Measurements from ENCODE around the gene ATG4B. TPM values are rescaled to one million over a fixed set of nuclear protein-coding genes. Genes with fewer than 3 reads are reported as not detected.

ATG4B gene
- total RNA-seq, 3 donors from 2014 or later, result 47.7 to 71.1 (median 64.2) TPM

DNA sequence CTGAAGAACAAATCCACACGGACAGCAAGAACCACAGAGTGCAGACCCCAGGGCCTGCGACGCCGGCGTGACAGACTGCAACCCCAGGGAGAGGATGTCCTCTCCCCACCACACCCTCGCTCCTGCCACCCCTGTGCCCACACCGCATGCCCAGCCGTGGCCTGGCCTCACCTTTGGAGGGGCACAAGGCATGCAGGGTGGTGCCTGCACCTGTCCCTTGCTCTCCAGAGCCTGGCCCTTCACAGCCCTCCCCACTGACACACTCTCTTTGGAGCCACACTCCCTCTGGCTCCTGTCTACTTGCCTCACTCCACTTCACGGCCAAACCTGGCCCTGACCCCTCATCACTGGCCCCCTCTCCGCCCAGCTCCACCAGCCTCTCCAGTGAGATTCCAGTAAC, 9.8 kb upstream of the ATG4B start:
- intact Hi-C loops (cut with DNase I; ENCODE audit: low total_unique reads), result no loop called here
- H3K27me3 ChIP-seq, result no peaks in the 10 kb centered on the region
- H3K4me3 ChIP-seq, result no peak overlapping the region
- peaks cover under 1% of the 10 kb centered on the region for H3K36me3 ChIP-seq
- no peak for DNase-seq (ENCODE audit: low spot score in 2 of 2)
- no peak overlapping the region for H3K27ac ChIP-seq
- TF ChIP-seq POLR2A (IDR thresholded peaks at IDR 0.05) (no peak), POLR2AphosphoS5 (IDR thresholded peaks at IDR 0.05) (no peak), CTCF (IDR thresholded peaks at IDR 0.05) (no peak)
- no peaks in the 10 kb centered on the region for H3K9me3 ChIP-seq
- H3K4me1 ChIP-seq, result no peaks in the 10 kb centered on the region

- no peaks in the 10 kb centered on the region for H3K4me1 ChIP-seq
- no peak overlapping the region for H3K27ac ChIP-seq
- H3K36me3 ChIP-seq, result peaks cover 4% of the 10 kb centered on the region
- no peak overlapping the region for H3K4me3 ChIP-seq
- no peaks in the 10 kb centered on the region for H3K9me3 ChIP-seq
- intact Hi-C loops (cut with DNase I; ENCODE audit: low total_unique reads), result loop anchor here (5.0 kb wide), 1 partner anchor 503 kb away; no protein-coding TSS in a partner anchor
- no peaks in the 10 kb centered on the region for H3K27me3 ChIP-seq
- no peak for DNase-seq (ENCODE audit: low spot score in 2 of 2)
- TF ChIP-seq POLR2AphosphoS5 (IDR thresholded peaks at IDR 0.05) (no peak), POLR2A (IDR thresholded peaks at IDR 0.05) (no peak), CTCF (IDR thresholded peaks at IDR 0.05) (no peak)
These were observed 7.6 kb upstream of the ATG4B start for GRCh38 chr2:241629762-241630435.

- no peaks in the 10 kb centered on the region for H3K9me3 ChIP-seq
- H3K36me3 ChIP-seq, result peaks cover 4% of the 10 kb centered on the region
- intact Hi-C loops (cut with DNase I; ENCODE audit: low total_unique reads), result loop anchor here (5.0 kb wide), 1 partner anchor 505 kb away; no protein-coding TSS in a partner anchor
These were observed 4.8 kb upstream of the ATG4B start for GRCh38 chr2:241632478-241633325.

GRCh38 chr2:241633561-241633960, 3.9 kb upstream of the ATG4B start:
- H3K4me3 ChIP-seq, result no peak overlapping the region
- H3K9me3 ChIP-seq, result no peaks in the 10 kb centered on the region
- H3K27ac ChIP-seq, result no peak overlapping the region
- DNase-seq (ENCODE audit: low spot score in 2 of 2), result no peak
- H3K27me3 ChIP-seq, result no peaks in the 10 kb centered on the region
- TF ChIP-seq POLR2AphosphoS5 (IDR thresholded peaks at IDR 0.05) (no peak), CTCF (IDR thresholded peaks at IDR 0.05) (no peak), POLR2A (IDR thresholded peaks at IDR 0.05) (no peak)
- intact Hi-C loops (cut with DNase I; ENCODE audit: low total_unique reads), result loop anchor here (5.0 kb wide), 1 partner anchor 506 kb away; no protein-coding TSS in a partner anchor
- H3K36me3 ChIP-seq, result peaks cover 4% of the 10 kb centered on the region
- peaks cover 3 to 9% of the 10 kb centered on the region in 2 donors for H3K4me1 ChIP-seq

More at GRCh38 chr2:241632478-241633325, 4.8 kb upstream of the ATG4B start:
- H3K4me1 ChIP-seq, result peaks cover 3 to 5% of the 10 kb centered on the region in 2 donors
- no peak overlapping the region for H3K27ac ChIP-seq
- DNase-seq (ENCODE audit: low spot score in 2 of 2), result no peak
- H3K4me3 ChIP-seq, result no peak overlapping the region
- H3K27me3 ChIP-seq, result no peaks in the 10 kb centered on the region
- TF ChIP-seq POLR2A (IDR thresholded peaks at IDR 0.05) (no peak), POLR2AphosphoS5 (IDR thresholded peaks at IDR 0.05) (no peak), CTCF (IDR thresholded peaks at IDR 0.05) (no peak)
